Activated CD4-positive, alpha-beta T cell treated with anti-CD3 and anti-CD28 coated beads, Interleukin-2, amount 10 ng/mL, durations not matched to agents 7 days and 5 days (primary cell): ENCODE data around the gene CCSER1. TPM values are rescaled to one million over a fixed set of nuclear protein-coding genes. Genes with fewer than 3 reads are reported as not detected.
"Not testable (repeated sequence)": the region's sequence is repeated elsewhere in the genome, so short reads cannot be mapped to it uniquely, and the experiment has no call there.

ENCODE experiments used
- CTCF ChIA-PET: fragments of 350-600 bp; sonication (Branson Sonifier 250); formaldehyde crosslinking; loops from one replicate; lab custom pipeline; 2021; ENCODE audit warnings: antibody characterized with exemption; lab: Charles Lee
- POLR2A ChIA-PET: fragments of 350-600 bp; sonication (Branson Sonifier 250); formaldehyde crosslinking; loops from one replicate; lab custom pipeline; 2021; ENCODE audit warnings: antibody characterized with exemption; lab: Charles Lee
- DNase-seq: peaks from one replicate; pipeline ENCODE4 v3.0.0-alpha.2; 2020
- H3K27ac Mint-ChIP-seq: one replicate; pipeline ENCODE4 v1.8.0; 2021; ENCODE audit warnings: mild to moderate bottlenecking, moderate library complexity, mixed read lengths
- H3K27me3 Mint-ChIP-seq: one replicate; pipeline ENCODE4 v1.8.0; 2021; ENCODE audit warnings: mixed read lengths
- H3K36me3 Mint-ChIP-seq: one replicate; pipeline ENCODE4 v1.8.0; 2021; ENCODE audit warnings: low read depth, mixed read lengths
- H3K4me1 Mint-ChIP-seq: one replicate; pipeline ENCODE4 v1.8.0; 2021; ENCODE audit warnings: mixed read lengths
- H3K4me3 Mint-ChIP-seq: one replicate; pipeline ENCODE4 v1.8.0; 2021; ENCODE audit warnings: mild to moderate bottlenecking, moderate library complexity, mixed read lengths
- H3K9me3 Mint-ChIP-seq: one replicate; pipeline ENCODE4 v1.8.0; 2021; ENCODE audit warnings: mixed read lengths
- total RNA-seq, 2 experiments: library from RNA; stranded (reverse); gene quantifications; one replicate each; pipeline ENCODE4 v1.2.3, GENCODE V29; 2021

Gene CCSER1
- total RNA-seq, 2 experiments from 2014 or later = 0.15 TPM; not detected in 1

DNA sequence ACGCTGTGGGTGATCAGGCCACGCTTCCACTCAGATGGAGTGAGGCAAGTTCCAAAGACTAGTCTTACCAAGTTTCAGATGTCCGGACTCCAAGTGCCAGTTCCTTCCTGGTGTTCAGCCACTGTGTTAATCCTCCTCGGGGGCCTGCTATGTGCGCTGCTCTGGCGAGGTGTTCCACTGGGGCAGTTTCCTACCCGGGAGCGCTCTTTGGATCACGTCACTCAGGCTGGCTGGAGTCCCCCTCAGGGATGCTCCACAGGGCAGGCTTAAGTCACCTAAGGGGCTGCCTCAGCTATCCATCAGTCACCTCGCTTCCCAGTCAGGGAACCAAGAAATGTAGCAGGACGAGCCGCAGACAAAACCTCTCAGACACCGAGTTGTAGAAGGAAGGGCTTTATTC lies 1231.4 kb downstream of the CCSER1 start:
- H3K9me3 Mint-ChIP-seq, H3K4me1 Mint-ChIP-seq, POLR2A ChIA-PET, H3K4me3 Mint-ChIP-seq, CTCF ChIA-PET, H3K27me3 Mint-ChIP-seq, H3K36me3 Mint-ChIP-seq, DNase-seq, H3K27ac Mint-ChIP-seq: not testable (repeated sequence)

- no peaks in the 10 kb centered on the region for H3K36me3 Mint-ChIP-seq
- no peaks in the 10 kb centered on the region for H3K9me3 Mint-ChIP-seq
- DNase-seq = no peak
- ChIA-PET POLR2A (no interaction called here), CTCF (no interaction called here)
- H3K4me3 Mint-ChIP-seq = no peak overlapping the region
- no peak overlapping the region for H3K27ac Mint-ChIP-seq
- H3K27me3 Mint-ChIP-seq = no peaks in the 10 kb centered on the region
- no peaks in the 10 kb centered on the region for H3K4me1 Mint-ChIP-seq
Observed at GRCh38 chr4:91359041-91360031, 1232.1 kb downstream of the CCSER1 start.

DNA sequence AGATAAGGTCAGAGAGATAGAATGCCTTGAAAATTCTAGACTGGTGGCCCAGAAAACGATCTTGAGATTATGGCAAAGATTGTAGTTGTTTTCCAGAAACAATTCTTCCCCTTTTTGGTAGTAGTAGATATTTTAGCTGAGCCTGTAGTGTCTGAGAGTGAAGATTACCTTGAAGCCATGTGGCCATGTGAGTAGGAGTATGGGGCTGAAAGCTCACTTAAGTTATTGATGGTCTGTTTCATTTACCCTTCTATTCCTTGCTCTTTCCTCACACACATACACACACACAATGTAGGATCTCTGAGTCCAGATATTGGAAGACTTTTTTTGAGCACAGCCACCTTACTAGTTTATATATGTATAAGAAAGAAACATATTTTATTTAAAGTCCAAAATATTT lies 1234.9 kb downstream of the CCSER1 start:
- POLR2A ChIA-PET = no interaction called here
- Mint-ChIP-seq H3K27ac (no peak overlapping the region), H3K36me3 (no peaks in the 10 kb centered on the region), H3K9me3 (peaks cover 3% of the 10 kb centered on the region), H3K27me3 (no peaks in the 10 kb centered on the region), H3K4me1 (no peaks in the 10 kb centered on the region), H3K4me3 (no peak overlapping the region)
- CTCF ChIA-PET = no interaction called here
- no peak for DNase-seq

DNA sequence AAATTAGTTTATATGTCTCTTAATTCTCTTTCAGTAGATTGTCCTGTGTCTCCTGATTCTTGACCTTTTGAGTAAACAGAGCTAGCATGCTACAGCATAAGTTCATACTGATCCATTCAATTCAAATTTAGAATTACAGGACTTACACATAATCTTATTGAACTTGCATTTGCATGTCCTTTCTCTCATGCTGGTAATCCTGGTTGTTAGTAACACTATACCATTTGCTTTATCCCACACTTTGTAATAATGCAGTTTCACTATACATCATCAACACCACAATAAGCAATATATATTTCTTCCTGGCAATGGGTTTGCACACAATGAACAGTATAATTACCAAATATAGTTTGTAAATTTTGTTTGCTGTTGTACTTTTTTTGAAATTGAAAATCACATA lies 1239.4 kb downstream of the CCSER1 start:
- Mint-ChIP-seq H3K27ac (no peak overlapping the region), H3K4me1 (no peaks in the 10 kb centered on the region), H3K27me3 (no peaks in the 10 kb centered on the region), H3K36me3 (no peaks in the 10 kb centered on the region), H3K9me3 (peaks cover 5% of the 10 kb centered on the region), H3K4me3 (no peak overlapping the region)
- no peak for DNase-seq
- ChIA-PET POLR2A (no interaction called here), CTCF (no interaction called here)

DNA sequence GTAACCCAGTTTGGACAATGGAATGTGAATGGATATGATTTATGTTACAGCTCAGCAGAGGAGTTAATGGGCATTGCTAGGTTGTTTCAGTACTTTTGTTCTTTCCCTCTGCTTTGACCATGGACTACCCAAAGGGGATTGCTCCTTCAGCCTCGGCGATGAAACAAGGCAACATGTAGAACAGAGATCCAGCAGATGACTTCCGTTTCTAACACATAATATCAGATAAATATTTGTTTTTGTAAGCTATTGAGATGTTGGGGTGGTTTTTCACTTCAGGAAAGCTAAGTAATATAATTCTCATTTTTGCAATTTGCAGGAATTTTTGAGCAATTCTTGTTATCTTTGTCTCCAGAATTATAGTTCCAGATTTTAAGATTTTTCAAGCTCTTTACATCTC lies 1241.9 kb downstream of the CCSER1 start:
- ChIA-PET POLR2A (no interaction called here), CTCF (no interaction called here)
- peaks cover 9% of the 10 kb centered on the region for H3K9me3 Mint-ChIP-seq
- no peak overlapping the region for H3K27ac Mint-ChIP-seq
- no peaks in the 10 kb centered on the region for H3K27me3 Mint-ChIP-seq
- no peaks in the 10 kb centered on the region for H3K36me3 Mint-ChIP-seq
- H3K4me1 Mint-ChIP-seq = no peaks in the 10 kb centered on the region
- no peak overlapping the region for H3K4me3 Mint-ChIP-seq
- DNase-seq = no peak

DNA sequence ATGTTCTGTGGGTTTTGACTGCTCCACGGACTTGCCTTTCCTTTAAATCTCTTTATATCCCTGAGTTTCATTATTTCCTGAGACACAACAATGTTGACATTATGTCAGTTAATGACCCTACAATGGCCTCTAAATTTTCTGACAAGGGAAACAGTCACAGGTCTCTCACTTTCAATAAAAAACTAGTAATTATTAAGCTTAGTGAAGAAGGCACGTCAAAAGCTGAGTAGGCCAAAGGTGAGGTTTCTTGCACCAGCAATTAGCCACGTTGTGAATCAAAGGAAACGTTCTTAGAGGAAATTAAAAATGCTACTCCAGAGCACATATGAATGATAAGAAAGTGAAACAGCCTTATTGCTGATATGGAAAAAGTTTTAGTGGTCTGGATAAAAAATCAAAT lies 1246.4 kb downstream of the CCSER1 start:
- Mint-ChIP-seq H3K27me3 (no peaks in the 10 kb centered on the region), H3K36me3 (no peaks in the 10 kb centered on the region), H3K27ac (no peak overlapping the region), H3K4me1 (no peaks in the 10 kb centered on the region), H3K4me3 (no peak overlapping the region), H3K9me3 (peaks cover 13% of the 10 kb centered on the region)
- no peak for DNase-seq
- POLR2A ChIA-PET = no interaction called here
- CTCF ChIA-PET = no interaction called here

DNA sequence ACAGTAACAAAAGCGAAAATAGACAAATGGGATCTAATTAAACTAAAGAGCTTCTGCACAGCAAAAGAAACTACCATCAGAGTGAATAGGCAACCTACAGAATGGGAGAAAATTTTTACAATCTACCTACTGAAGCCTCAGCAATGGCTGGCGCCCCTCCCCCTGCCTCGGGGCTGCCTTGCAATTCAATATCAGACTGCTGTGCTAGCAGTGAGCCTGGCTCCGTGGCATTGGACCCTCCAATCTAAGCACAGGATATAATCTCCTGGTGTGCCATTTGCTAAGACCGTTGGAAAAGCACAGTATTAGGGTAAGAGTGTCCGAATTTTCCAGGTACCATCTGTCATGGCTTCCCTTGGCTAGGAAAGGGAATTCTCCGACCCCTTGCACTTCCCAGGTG lies 1278.2 kb downstream of the CCSER1 start:
- DNase-seq, H3K27me3 Mint-ChIP-seq, H3K27ac Mint-ChIP-seq, CTCF ChIA-PET, H3K36me3 Mint-ChIP-seq, POLR2A ChIA-PET, H3K4me1 Mint-ChIP-seq, H3K4me3 Mint-ChIP-seq: not testable (repeated sequence)
- H3K9me3 Mint-ChIP-seq = peaks cover 16% of the 10 kb centered on the region

GRCh38 chr4:91422011-91422410 lies 1294.8 kb downstream of the CCSER1 start:
- Mint-ChIP-seq H3K4me3 (no peak overlapping the region), H3K27ac (no peak overlapping the region), H3K36me3 (no peaks in the 10 kb centered on the region), H3K4me1 (no peaks in the 10 kb centered on the region), H3K27me3 (no peaks in the 10 kb centered on the region), H3K9me3 (peaks cover 13% of the 10 kb centered on the region)
- CTCF ChIA-PET = interaction anchor here (0.6 kb wide), 2 partner anchors 10 to 705 kb away, joined by 3 to 4 read pairs; no protein-coding TSS in a partner anchor
- DNase-seq = no peak
- POLR2A ChIA-PET = no interaction called here

- CTCF ChIA-PET = no interaction called here
Observed at GRCh38 chr4:91426725-91427124, 1299.5 kb downstream of the CCSER1 start.

GRCh38 chr4:91427171-91427570 lies 1300.0 kb downstream of the CCSER1 start:
- no peaks in the 10 kb centered on the region for H3K27me3 Mint-ChIP-seq
- no peaks in the 10 kb centered on the region for H3K36me3 Mint-ChIP-seq
- no peak overlapping the region for H3K4me3 Mint-ChIP-seq
- H3K4me1 Mint-ChIP-seq = no peaks in the 10 kb centered on the region
- peaks cover under 1% of the 10 kb centered on the region for H3K9me3 Mint-ChIP-seq
- ChIA-PET POLR2A (no interaction called here), CTCF (no interaction called here)
- no peak overlapping the region for H3K27ac Mint-ChIP-seq
- no peak for DNase-seq

More at GRCh38 chr4:91426725-91427124, 1299.5 kb downstream of the CCSER1 start:
- Mint-ChIP-seq H3K27ac (no peak overlapping the region), H3K36me3 (no peaks in the 10 kb centered on the region), H3K9me3 (peaks cover 2% of the 10 kb centered on the region), H3K27me3 (no peaks in the 10 kb centered on the region), H3K4me1 (no peaks in the 10 kb centered on the region), H3K4me3 (no peak overlapping the region)
- POLR2A ChIA-PET = no interaction called here
- no peak for DNase-seq

- ChIA-PET CTCF (no interaction called here), POLR2A (no interaction called here)
- no peaks in the 10 kb centered on the region for H3K27me3 Mint-ChIP-seq
- H3K36me3 Mint-ChIP-seq = no peaks in the 10 kb centered on the region
- DNase-seq = no peak
- H3K9me3 Mint-ChIP-seq = peaks cover 8% of the 10 kb centered on the region
- H3K27ac Mint-ChIP-seq = no peak overlapping the region
- H3K4me1 Mint-ChIP-seq = no peaks in the 10 kb centered on the region
- no peak overlapping the region for H3K4me3 Mint-ChIP-seq
Observed at GRCh38 chr4:91434631-91435030, 1307.4 kb downstream of the CCSER1 start.

- Mint-ChIP-seq H3K4me3 (no peak overlapping the region), H3K9me3 (peaks cover 8% of the 10 kb centered on the region), H3K4me1 (no peaks in the 10 kb centered on the region), H3K36me3 (no peaks in the 10 kb centered on the region), H3K27me3 (no peaks in the 10 kb centered on the region), H3K27ac (no peak overlapping the region)
- ChIA-PET CTCF (interaction anchor here (0.6 kb wide), 1 partner anchor 807 kb away, joined by 4 read pairs; no protein-coding TSS in a partner anchor), POLR2A (no interaction called here)
- DNase-seq = no peak
Observed at GRCh38 chr4:91436556-91436955, 1309.4 kb downstream of the CCSER1 start.

- CTCF ChIA-PET = no interaction called here
- POLR2A ChIA-PET = no interaction called here
- H3K4me3 Mint-ChIP-seq = no peak overlapping the region
- no peak overlapping the region for H3K27ac Mint-ChIP-seq
- peaks cover 3% of the 10 kb centered on the region for H3K9me3 Mint-ChIP-seq
- no peaks in the 10 kb centered on the region for H3K36me3 Mint-ChIP-seq
- no peak for DNase-seq
- H3K27me3 Mint-ChIP-seq = no peaks in the 10 kb centered on the region
- no peaks in the 10 kb centered on the region for H3K4me1 Mint-ChIP-seq
Observed at GRCh38 chr4:91447168-91447567, 1320.0 kb downstream of the CCSER1 start.
